Effector memory CD8-positive, alpha-beta T cell (primary cell): ENCODE results near the gene NEURL1.

Experiments used
- ATAC-seq: fragments of 150-1000 bp; cut with Tn5 transposase; replicated peaks from 2 replicates; pipeline ENCODE4 v1.10.0; 2021; ENCODE audit warnings: mild to moderate bottlenecking, moderate library complexity
- DNase-seq, 3 experiments: peaks; one replicate each; pipeline ENCODE4 v3.0.0; 2021
- H3K27ac Mint-ChIP-seq, 2 donors: one replicate each; pipeline ENCODE4 v1.8.0; 2022; ENCODE audit warnings: mild to moderate bottlenecking in 2 of 2, mixed read lengths in 2 of 2, moderate library complexity in 2 of 2
- H3K27me3 Mint-ChIP-seq, 2 donors: one replicate each; pipeline ENCODE4 v1.8.0; 2022; ENCODE audit warnings: mixed read lengths in 2 of 2
- H3K36me3 Mint-ChIP-seq: one replicate; pipeline ENCODE4 v1.8.0; 2022; ENCODE audit warnings: mild to moderate bottlenecking, moderate library complexity, mixed read lengths; ENCODE audit not compliant: insufficient read depth
- H3K4me1 Mint-ChIP-seq, 2 donors: one replicate each; pipeline ENCODE4 v1.8.0; 2022; ENCODE audit warnings: low read depth in 2 of 2, mixed read lengths in 2 of 2
- H3K4me3 Mint-ChIP-seq, 2 donors: one replicate each; pipeline ENCODE4 v1.8.0; 2022; ENCODE audit warnings: mild to moderate bottlenecking in 2 of 2, mixed read lengths in 2 of 2, moderate library complexity in 2 of 2
- H3K9me3 Mint-ChIP-seq, 2 donors: one replicate each; pipeline ENCODE4 v1.8.0; 2022; ENCODE audit warnings: mixed read lengths in 2 of 2

NEURL1 gene

GRCh38 chr10:103592186-103593021, 98.9 kb downstream of the NEURL1 start:
- H3K36me3 Mint-ChIP-seq = peaks cover 2% of the 10 kb centered on the region
- peak; percentile 62 for ATAC-seq
- no peaks in the 10 kb centered on the region for H3K9me3 Mint-ChIP-seq
- no peaks in the 10 kb centered on the region for H3K4me1 Mint-ChIP-seq
- H3K27me3 Mint-ChIP-seq = no peaks in the 10 kb centered on the region
- no peak overlapping the region for H3K27ac Mint-ChIP-seq
- peak; percentile 8 to 35 (median 11) for DNase-seq
- no peak overlapping the region for H3K4me3 Mint-ChIP-seq

- Mint-ChIP-seq H3K9me3 (no peaks in the 10 kb centered on the region), H3K27ac (no peak overlapping the region), H3K4me3 (no peak overlapping the region), H3K36me3 (peaks cover 2% of the 10 kb centered on the region), H3K4me1 (no peaks in the 10 kb centered on the region), H3K27me3 (no peaks in the 10 kb centered on the region)
- no peak for ATAC-seq
- DNase-seq = no peak
These were observed 99.6 kb downstream of the NEURL1 start for GRCh38 chr10:103593022-103593570.

GRCh38 chr10:103595933-103596726, 102.6 kb downstream of the NEURL1 start:
- H3K27me3 Mint-ChIP-seq = no peaks in the 10 kb centered on the region
- DNase-seq (no peak), ATAC-seq (no peak)
- no peak overlapping the region for H3K4me3 Mint-ChIP-seq
- no peaks in the 10 kb centered on the region for H3K9me3 Mint-ChIP-seq
- no peaks in the 10 kb centered on the region for H3K36me3 Mint-ChIP-seq
- no peak overlapping the region for H3K27ac Mint-ChIP-seq
- no peaks in the 10 kb centered on the region for H3K4me1 Mint-ChIP-seq

GRCh38 chr10:103597003-103597402, 103.5 kb downstream of the NEURL1 start:
- Mint-ChIP-seq H3K27me3 (no peaks in the 10 kb centered on the region), H3K9me3 (no peaks in the 10 kb centered on the region), H3K36me3 (no peaks in the 10 kb centered on the region), H3K27ac (no peak overlapping the region), H3K4me3 (no peak overlapping the region), H3K4me1 (no peaks in the 10 kb centered on the region)
- ATAC-seq = no peak
- no peak for DNase-seq

GRCh38 chr10:103598654-103599115, 105.2 kb downstream of the NEURL1 start:
- Mint-ChIP-seq H3K4me3 (no peak overlapping the region), H3K4me1 (no peaks in the 10 kb centered on the region), H3K27ac (no peak overlapping the region), H3K36me3 (no peaks in the 10 kb centered on the region), H3K9me3 (no peaks in the 10 kb centered on the region), H3K27me3 (no peaks in the 10 kb centered on the region)
- no peak for ATAC-seq
- no peak for DNase-seq

- H3K9me3 Mint-ChIP-seq = no peaks in the 10 kb centered on the region
- H3K27ac Mint-ChIP-seq = no peak overlapping the region
- H3K36me3 Mint-ChIP-seq = no peaks in the 10 kb centered on the region
- H3K27me3 Mint-ChIP-seq = no peaks in the 10 kb centered on the region
- ATAC-seq (no peak), DNase-seq (no peak)
- no peak overlapping the region for H3K4me3 Mint-ChIP-seq
- H3K4me1 Mint-ChIP-seq = no peaks in the 10 kb centered on the region
These were observed 105.7 kb downstream of the NEURL1 start for GRCh38 chr10:103599211-103599610.

GRCh38 chr10:103599907-103600306, 106.4 kb downstream of the NEURL1 start:
- H3K9me3 Mint-ChIP-seq = no peaks in the 10 kb centered on the region
- no peaks in the 10 kb centered on the region for H3K36me3 Mint-ChIP-seq
- H3K4me3 Mint-ChIP-seq = no peak overlapping the region
- DNase-seq = no peak
- H3K27ac Mint-ChIP-seq = no peak overlapping the region
- H3K4me1 Mint-ChIP-seq = no peaks in the 10 kb centered on the region
- ATAC-seq = no peak
- H3K27me3 Mint-ChIP-seq = no peaks in the 10 kb centered on the region

- H3K27me3 Mint-ChIP-seq = no peaks in the 10 kb centered on the region
- H3K36me3 Mint-ChIP-seq = no peaks in the 10 kb centered on the region
- H3K4me1 Mint-ChIP-seq = no peaks in the 10 kb centered on the region
- DNase-seq (no peak), ATAC-seq (no peak)
- no peak overlapping the region for H3K27ac Mint-ChIP-seq
- H3K9me3 Mint-ChIP-seq = no peaks in the 10 kb centered on the region
- H3K4me3 Mint-ChIP-seq = no peak overlapping the region
These were observed 106.8 kb downstream of the NEURL1 start for GRCh38 chr10:103600325-103600724.

- no peaks in the 10 kb centered on the region for H3K4me1 Mint-ChIP-seq
- no peaks in the 10 kb centered on the region for H3K9me3 Mint-ChIP-seq
- no peaks in the 10 kb centered on the region for H3K27me3 Mint-ChIP-seq
- H3K27ac Mint-ChIP-seq = no peak overlapping the region
- no peaks in the 10 kb centered on the region for H3K36me3 Mint-ChIP-seq
- DNase-seq = no peak
- no peak overlapping the region for H3K4me3 Mint-ChIP-seq
- ATAC-seq = no peak
These were observed 107.6 kb downstream of the NEURL1 start for GRCh38 chr10:103600956-103601569.

- Mint-ChIP-seq H3K9me3 (no peaks in the 10 kb centered on the region), H3K27ac (peak overlapping the region; percentile 31 to 42)
- ATAC-seq = no peak
These were observed 108.7 kb downstream of the NEURL1 start for GRCh38 chr10:103602028-103602851.

GRCh38 chr10:103602852-103603155, 109.3 kb downstream of the NEURL1 start:
- H3K9me3 Mint-ChIP-seq = no peaks in the 10 kb centered on the region
- no peaks in the 10 kb centered on the region for H3K4me1 Mint-ChIP-seq
- ATAC-seq (no peak), DNase-seq (no peak)
- no peaks in the 10 kb centered on the region for H3K36me3 Mint-ChIP-seq
- no peaks in the 10 kb centered on the region for H3K27me3 Mint-ChIP-seq
- peak overlapping the region in 1 of 2 donors; percentile 31 for H3K27ac Mint-ChIP-seq
- no peak overlapping the region for H3K4me3 Mint-ChIP-seq

More at GRCh38 chr10:103602028-103602851, 108.7 kb downstream of the NEURL1 start:
- Mint-ChIP-seq H3K4me1 (no peaks in the 10 kb centered on the region), H3K27me3 (no peaks in the 10 kb centered on the region), H3K36me3 (no peaks in the 10 kb centered on the region), H3K4me3 (no peak overlapping the region)
- DNase-seq = no peak

GRCh38 chr10:103603382-103603781, 109.9 kb downstream of the NEURL1 start:
- Mint-ChIP-seq H3K36me3 (peaks cover 4% of the 10 kb centered on the region), H3K4me1 (no peaks in the 10 kb centered on the region), H3K27ac (no peak overlapping the region), H3K9me3 (no peaks in the 10 kb centered on the region), H3K4me3 (no peak overlapping the region), H3K27me3 (no peaks in the 10 kb centered on the region)
- DNase-seq (no peak), ATAC-seq (no peak)
